Measurements from ENCODE around the gene CFAP54. TPM values are rescaled to one million over a fixed set of nuclear protein-coding genes. Genes with fewer than 3 reads are reported as not detected.

The CFAP54 gene
- total RNA-seq, 1 donor from 2014 or later = 1.1 TPM

- no peaks in the 10 kb centered on the region for H3K79me2 ChIP-seq (ENCODE audit: insufficient read depth, low read length)
- H3K9me3 ChIP-seq (ENCODE audit: insufficient read depth, low read depth, low read length) = no peaks in the 10 kb centered on the region
- no peak for TF ChIP-seq EZH2 (IDR thresholded peaks at IDR 0.05; ENCODE audit: insufficient read depth, low read length)
- TF ChIP-seq, protein P1, sequence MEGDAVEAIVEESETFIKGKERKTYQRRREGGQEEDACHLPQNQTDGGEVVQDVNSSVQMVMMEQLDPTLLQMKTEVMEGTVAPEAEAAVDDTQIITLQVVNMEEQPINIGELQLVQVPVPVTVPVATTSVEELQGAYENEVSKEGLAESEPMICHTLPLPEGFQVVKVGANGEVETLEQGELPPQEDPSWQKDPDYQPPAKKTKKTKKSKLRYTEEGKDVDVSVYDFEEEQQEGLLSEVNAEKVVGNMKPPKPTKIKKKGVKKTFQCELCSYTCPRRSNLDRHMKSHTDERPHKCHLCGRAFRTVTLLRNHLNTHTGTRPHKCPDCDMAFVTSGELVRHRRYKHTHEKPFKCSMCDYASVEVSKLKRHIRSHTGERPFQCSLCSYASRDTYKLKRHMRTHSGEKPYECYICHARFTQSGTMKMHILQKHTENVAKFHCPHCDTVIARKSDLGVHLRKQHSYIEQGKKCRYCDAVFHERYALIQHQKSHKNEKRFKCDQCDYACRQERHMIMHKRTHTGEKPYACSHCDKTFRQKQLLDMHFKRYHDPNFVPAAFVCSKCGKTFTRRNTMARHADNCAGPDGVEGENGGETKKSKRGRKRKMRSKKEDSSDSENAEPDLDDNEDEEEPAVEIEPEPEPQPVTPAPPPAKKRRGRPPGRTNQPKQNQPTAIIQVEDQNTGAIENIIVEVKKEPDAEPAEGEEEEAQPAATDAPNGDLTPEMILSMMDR (IDR thresholded peaks at IDR 0.05; ENCODE audit: insufficient read depth, low read depth, low read length) = no peak
- no peak overlapping the region for H3K4me3 ChIP-seq (ENCODE audit: insufficient read depth, low read depth, low read length)
- no peaks in the 10 kb centered on the region for H3K36me3 ChIP-seq (ENCODE audit: insufficient read depth, low read length)
- H3K4me1 ChIP-seq (ENCODE audit: insufficient read depth, low read length) = peaks cover 6% of the 10 kb centered on the region
- Mint-ChIP-seq H3K27ac (ENCODE audit: unreplicated experiment) (no peak overlapping the region), H3K27me3 (ENCODE audit: low read depth, unreplicated experiment) (no peaks in the 10 kb centered on the region), H3K36me3 (ENCODE audit: low read depth, unreplicated experiment) (no peaks in the 10 kb centered on the region), H3K4me1 (ENCODE audit: low read depth, unreplicated experiment) (peaks cover 3% of the 10 kb centered on the region), H3K9me3 (ENCODE audit: unreplicated experiment) (no peaks in the 10 kb centered on the region), H3K4me3 (ENCODE audit: unreplicated experiment) (no peak overlapping the region)
- H3K27ac ChIP-seq (ENCODE audit: low read depth, low read length) = no peak overlapping the region
- DNase-seq (ENCODE audit: low read depth) = no peak
- H4K20me1 ChIP-seq (ENCODE audit: insufficient read depth, low read length) = no peaks in the 10 kb centered on the region
- no peaks in the 10 kb centered on the region for H3K27me3 ChIP-seq (ENCODE audit: insufficient read depth, low read length)
- FAIRE-seq = no peak
- no peak overlapping the region for H3K4me2 ChIP-seq (ENCODE audit: low read length)
- H2AFZ ChIP-seq (ENCODE audit: low read depth, low read length) = no peak overlapping the region
- H3K9ac ChIP-seq (ENCODE audit: low read length) = no peak overlapping the region
These were observed 26.7 kb upstream of the CFAP54 start for GRCh38 chr12:96462571-96463280.

DNA sequence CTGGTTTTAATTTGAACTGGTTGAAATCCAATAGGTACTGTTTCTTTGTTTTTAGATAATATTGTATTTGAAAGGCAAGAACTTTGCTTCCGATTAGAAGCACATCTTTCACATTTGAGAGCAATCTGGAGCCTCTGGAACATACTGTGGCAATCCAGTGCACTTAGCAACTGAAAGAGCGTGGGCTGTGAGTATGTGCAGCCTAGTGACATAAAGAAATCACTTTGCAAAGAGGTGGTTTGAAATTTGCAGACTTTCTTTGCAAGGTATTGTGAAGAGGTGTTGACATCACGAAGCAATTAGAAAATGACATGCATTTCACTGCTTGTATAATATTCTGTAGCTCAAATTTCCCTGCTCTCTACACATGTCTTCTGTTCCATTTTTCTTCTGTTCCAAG, 23.5 kb upstream of the CFAP54 start:
- peak; percentile 59 for FAIRE-seq
- H3K27me3 ChIP-seq (ENCODE audit: insufficient read depth, low read length) = no peaks in the 10 kb centered on the region
- no peaks in the 10 kb centered on the region for H3K36me3 Mint-ChIP-seq (ENCODE audit: low read depth, unreplicated experiment)

More for the DNA sequence above, 23.5 kb upstream of the CFAP54 start:
- no peak for DNase-seq (ENCODE audit: low read depth)
- H4K20me1 ChIP-seq (ENCODE audit: insufficient read depth, low read length) = no peaks in the 10 kb centered on the region
- H3K9ac ChIP-seq (ENCODE audit: low read length) = no peak overlapping the region
- Mint-ChIP-seq H3K4me1 (ENCODE audit: low read depth, unreplicated experiment) (peaks cover 3% of the 10 kb centered on the region), H3K27me3 (ENCODE audit: low read depth, unreplicated experiment) (no peaks in the 10 kb centered on the region), H3K4me3 (ENCODE audit: unreplicated experiment) (no peak overlapping the region), H3K9me3 (ENCODE audit: unreplicated experiment) (no peaks in the 10 kb centered on the region), H3K27ac (ENCODE audit: unreplicated experiment) (no peak overlapping the region)
- no peak overlapping the region for H2AFZ ChIP-seq (ENCODE audit: low read depth, low read length)
- H3K36me3 ChIP-seq (ENCODE audit: insufficient read depth, low read length) = no peaks in the 10 kb centered on the region
- no peaks in the 10 kb centered on the region for H3K79me2 ChIP-seq (ENCODE audit: insufficient read depth, low read length)
- no peaks in the 10 kb centered on the region for H3K9me3 ChIP-seq (ENCODE audit: insufficient read depth, low read depth, low read length)
- no peak overlapping the region for H3K4me2 ChIP-seq (ENCODE audit: low read length)
- TF ChIP-seq, protein P1 (IDR thresholded peaks at IDR 0.05; ENCODE audit: insufficient read depth, low read depth, low read length) = no peak
- TF ChIP-seq EZH2 (IDR thresholded peaks at IDR 0.05; ENCODE audit: insufficient read depth, low read length) = no peak
- H3K4me1 ChIP-seq (ENCODE audit: insufficient read depth, low read length) = peaks cover 6% of the 10 kb centered on the region
- H3K27ac ChIP-seq (ENCODE audit: low read depth, low read length) = no peak overlapping the region
- H3K4me3 ChIP-seq (ENCODE audit: insufficient read depth, low read depth, low read length) = no peak overlapping the region
